Caco-2 (cell line): ENCODE measurements around the gene ELMO1. TPM values are rescaled to one million over a fixed set of nuclear protein-coding genes. Genes with fewer than 3 reads are reported as not detected.

ENCODE experiments used
- BruUV-seq: library from RNA; stranded (reverse); fragments of 400-500 nt; replicated peaks from 2 replicates; lab custom pipeline; 2021; lab: Mats Ljungman, UMichigan
- CTCF ChIA-PET: fragments of 300-600 bp; sonication (Branson Sonifier 250); formaldehyde crosslinking; loops from one replicate; lab custom pipeline; 2022; ENCODE audit warnings: antibody characterized with exemption; lab: Charles Lee
- POLR2A ChIA-PET: fragments of 300-600 bp; sonication (Branson Sonifier 250); formaldehyde crosslinking; loops from one replicate; lab custom pipeline; 2022; ENCODE audit warnings: antibody characterized with exemption; lab: Charles Lee
- DNase-seq, 2 experiments: peaks; one replicate each; pipeline versions ENCODE4 v3.0.0 to v3.0.0-alpha.2; 2020 to 2022
- H3K27me3 ChIP-seq: replicated peaks from 2 replicates; pipeline ENCODE4 v1.6.0; 2011; ENCODE audit warnings: low read length; ENCODE audit not compliant: control insufficient read depth, insufficient read depth
- H3K36me3 ChIP-seq: 2 replicates; pipeline ENCODE4 v1.5.1; 2011; ENCODE audit warnings: low read length; ENCODE audit not compliant: control insufficient read depth, insufficient read depth
- H3K4me1 ChIP-seq: fragments of 250-450 bp; sonication (Bioruptor Pico); 2 replicates; pipeline ENCODE4 v1.5.1; 2020; ENCODE audit warnings: mild to moderate bottlenecking
- H3K4me3 ChIP-seq: 2 replicates; pipeline ENCODE4 v1.5.1; 2011; ENCODE audit warnings: low read depth, mild to moderate bottlenecking, control low read depth, low read length
- H3K9me3 ChIP-seq: fragments of 250-450 bp; sonication (Bioruptor Pico); 2 replicates; pipeline ENCODE4 v1.5.1; 2020; ENCODE audit warnings: mild to moderate bottlenecking, moderate library complexity
- H3K27ac Mint-ChIP-seq: one replicate; pipeline ENCODE4 v1.8.0; 2022; ENCODE audit warnings: mixed read lengths; ENCODE audit not compliant: unreplicated experiment
- H3K27me3 Mint-ChIP-seq: one replicate; pipeline ENCODE4 v1.8.0; 2022; ENCODE audit warnings: mixed read lengths; ENCODE audit not compliant: insufficient read depth, unreplicated experiment
- H3K36me3 Mint-ChIP-seq: one replicate; pipeline ENCODE4 v1.8.0; 2022; ENCODE audit warnings: mild to moderate bottlenecking, mixed read lengths; ENCODE audit not compliant: insufficient read depth, unreplicated experiment
- H3K4me1 Mint-ChIP-seq: one replicate; pipeline ENCODE4 v1.8.0; 2022; ENCODE audit warnings: low read depth, mixed read lengths; ENCODE audit not compliant: unreplicated experiment
- H3K4me3 Mint-ChIP-seq: one replicate; pipeline ENCODE4 v1.8.0; 2022; ENCODE audit warnings: mild to moderate bottlenecking, moderate library complexity, mixed read lengths; ENCODE audit not compliant: unreplicated experiment
- H3K9me3 Mint-ChIP-seq: one replicate; pipeline ENCODE4 v1.8.0; 2022; ENCODE audit warnings: mixed read lengths; ENCODE audit not compliant: unreplicated experiment
- CTCF ChIP-seq, 2 experiments: fragments of 200-600 bp in 1 of 2; IDR thresholded peaks; 1 replicate in 1 of 2; 2 replicates in 1 of 2; pipeline versions ENCODE4 v1.5.1 to v1.8.0; 2011 to 2022; ENCODE audit warnings: antibody characterized with exemption in 1 of 2, control low read depth in 1 of 2, inconsistent platforms in 1 of 2, low read depth in 1 of 2, low read length in 1 of 2, mild to moderate bottlenecking in 1 of 2, moderate library complexity in 1 of 2; ENCODE audit not compliant: insufficient read depth in 1 of 2, severe bottlenecking in 1 of 2, unreplicated experiment in 1 of 2
- intact Hi-C: fragments of 100-400 bp; cut with micrococcal nuclease; formaldehyde crosslinking; loops from one replicate; pipeline ENCODE4 v1.10.0; 2022; ENCODE audit not compliant: unreplicated experiment
- total RNA-seq: library from RNA; stranded (reverse); gene quantifications from 2 replicates; pipeline ENCODE4 v1.2.3, GENCODE V29; 2022

The ELMO1 gene
- total RNA-seq, 1 experiment from 2014 or later: 0.14 TPM

GRCh38 chr7:37311355-37311754, 137.3 kb downstream of the ELMO1 start:
- DNase-seq: no peak
- Mint-ChIP-seq H3K36me3 (no peaks in the 10 kb centered on the region), H3K4me1 (no peaks in the 10 kb centered on the region), H3K9me3 (no peaks in the 10 kb centered on the region), H3K27ac (no peak overlapping the region), H3K27me3 (peaks cover 5% of the 10 kb centered on the region), H3K4me3 (no peak overlapping the region)
- CTCF ChIA-PET: no interaction called here
- Histone ChIP-seq H3K4me3 (no peak overlapping the region), H3K4me1 (no peaks in the 10 kb centered on the region), H3K9me3 (no peaks in the 10 kb centered on the region), H3K27me3 (no peaks in the 10 kb centered on the region), H3K36me3 (no peaks in the 10 kb centered on the region)
- intact Hi-C loops: no loop called here
- BruUV-seq: no TSS peak
- POLR2A ChIA-PET: no interaction called here
- no peak for TF ChIP-seq CTCF (IDR thresholded peaks at IDR 0.05; ENCODE audit: insufficient read depth in 1 of 2, low read depth in 1 of 2, low read length in 1 of 2, severe bottlenecking in 1 of 2, unreplicated experiment in 1 of 2)

GRCh38 chr7:37310327-37311080, 138.2 kb downstream of the ELMO1 start:
- Histone ChIP-seq H3K27me3 (no peaks in the 10 kb centered on the region), H3K4me3 (no peak overlapping the region), H3K4me1 (no peaks in the 10 kb centered on the region), H3K9me3 (no peaks in the 10 kb centered on the region), H3K36me3 (no peaks in the 10 kb centered on the region)
- no peak overlapping the region for H3K27ac Mint-ChIP-seq
- DNase-seq: no peak
- H3K4me3 Mint-ChIP-seq: no peak overlapping the region
- ChIA-PET CTCF (no interaction called here), POLR2A (no interaction called here)
- H3K4me1 Mint-ChIP-seq: no peaks in the 10 kb centered on the region
- H3K36me3 Mint-ChIP-seq: no peaks in the 10 kb centered on the region
- TF ChIP-seq CTCF (IDR thresholded peaks at IDR 0.05; ENCODE audit: insufficient read depth in 1 of 2, low read depth in 1 of 2, low read length in 1 of 2, severe bottlenecking in 1 of 2, unreplicated experiment in 1 of 2): no peak
- intact Hi-C loops: no loop called here
- no peaks in the 10 kb centered on the region for H3K9me3 Mint-ChIP-seq
- H3K27me3 Mint-ChIP-seq: peaks cover 10% of the 10 kb centered on the region
- BruUV-seq: no TSS peak

- H3K27me3 Mint-ChIP-seq: peaks cover 10% of the 10 kb centered on the region
- DNase-seq: no peak
- no peak for TF ChIP-seq CTCF (IDR thresholded peaks at IDR 0.05; ENCODE audit: insufficient read depth in 1 of 2, low read depth in 1 of 2, low read length in 1 of 2, severe bottlenecking in 1 of 2, unreplicated experiment in 1 of 2)
- H3K9me3 Mint-ChIP-seq: no peaks in the 10 kb centered on the region
- H3K4me1 ChIP-seq: no peaks in the 10 kb centered on the region
- POLR2A ChIA-PET: no interaction called here
- no peak overlapping the region for H3K27ac Mint-ChIP-seq
- CTCF ChIA-PET: interaction anchor here (0.7 kb wide), 1 partner anchor 10 kb away, joined by 3 read pairs; no protein-coding TSS in a partner anchor
- H3K4me1 Mint-ChIP-seq: no peaks in the 10 kb centered on the region
- H3K36me3 Mint-ChIP-seq: no peaks in the 10 kb centered on the region
- H3K9me3 ChIP-seq: no peaks in the 10 kb centered on the region
- intact Hi-C loops: no loop called here
- no peaks in the 10 kb centered on the region for H3K27me3 ChIP-seq
- no peak overlapping the region for H3K4me3 ChIP-seq
- BruUV-seq: no TSS peak
- H3K4me3 Mint-ChIP-seq: no peak overlapping the region
- no peaks in the 10 kb centered on the region for H3K36me3 ChIP-seq
Measured at GRCh38 chr7:37309493-37309892, 139.2 kb downstream of the ELMO1 start.
